Loucy (cell line): Measurements from ENCODE around the gene BARX1.

Experiments used
- H2AFZ ChIP-seq: fragments of 200-600 bp; sonication (generic); 2 replicates; pipeline ENCODE4 v1.6.0; 2016; ENCODE audit warnings: antibody characterized with exemption, mild to moderate bottlenecking, low read length, moderate library complexity
- H3F3A ChIP-seq: fragments of 200-600 bp; 2 replicates; pipeline ENCODE4 v1.6.0; 2016; ENCODE audit warnings: antibody characterized with exemption, low read depth, mild to moderate bottlenecking
- H3K27me3 ChIP-seq: fragments of 200-600 bp; sonication (generic); 2 replicates; pipeline ENCODE4 v1.6.1; 2014; ENCODE audit warnings: low read length, mild to moderate bottlenecking; ENCODE audit not compliant: insufficient read depth, poor library complexity, severe bottlenecking
- H3K36me3 ChIP-seq: fragments of 200-600 bp; sonication (generic); 2 replicates; pipeline ENCODE4 v1.6.1; 2016; ENCODE audit warnings: low read length; ENCODE audit not compliant: insufficient read depth
- H3K4me1 ChIP-seq: fragments of 200-600 bp; sonication (generic); 2 replicates; pipeline ENCODE4 v1.5.1; 2014; ENCODE audit warnings: low read length, mild to moderate bottlenecking; ENCODE audit not compliant: insufficient read depth, poor library complexity, severe bottlenecking
- H3K4me2 ChIP-seq: fragments of 200-600 bp; sonication (generic); 2 replicates; pipeline ENCODE4 v1.6.0; 2014; ENCODE audit warnings: antibody characterized with exemption, low read length, low read depth, mild to moderate bottlenecking; ENCODE audit not compliant: poor library complexity, severe bottlenecking
- H3K4me3 ChIP-seq: fragments of 200-600 bp; sonication (generic); 2 replicates; pipeline ENCODE4 v1.5.1; 2014; ENCODE audit warnings: low read length, mild to moderate bottlenecking, mixed read lengths; ENCODE audit not compliant: poor library complexity, severe bottlenecking
- H3K79me2 ChIP-seq: fragments of 200-600 bp; sonication (generic); 2 replicates; pipeline ENCODE4 v1.6.1; 2014; ENCODE audit warnings: low read length; ENCODE audit not compliant: insufficient read depth
- H3K9ac ChIP-seq: fragments of 200-600 bp; sonication (generic); 2 replicates; pipeline ENCODE4 v1.6.0; 2014; ENCODE audit warnings: mild to moderate bottlenecking, low read depth, low read length, moderate library complexity; ENCODE audit not compliant: poor library complexity, severe bottlenecking
- H3K9me2 ChIP-seq: fragments of 200-600 bp; sonication (generic); replicated peaks from 2 replicates; pipeline ENCODE4 v1.6.1; 2016; ENCODE audit warnings: low read depth, low read length, mixed read lengths
- H3K9me3 ChIP-seq: fragments of 200-600 bp; sonication (generic); 2 replicates; pipeline ENCODE4 v1.6.1; 2014; ENCODE audit warnings: mild to moderate bottlenecking, antibody characterized with exemption, low read length, low read depth; ENCODE audit not compliant: insufficient read depth
- H4K20me1 ChIP-seq: fragments of 200-600 bp; sonication (generic); 2 replicates; pipeline ENCODE4 v1.6.0; 2014; ENCODE audit warnings: antibody characterized with exemption, low read length, mild to moderate bottlenecking; ENCODE audit not compliant: insufficient read depth, poor library complexity, severe bottlenecking
- CTCF ChIP-seq: fragments of 200-600 bp; sonication (generic); conservative IDR thresholded peaks from 2 replicates; pipeline ENCODE4 v1.5.1; 2014; ENCODE audit warnings: mild to moderate bottlenecking, antibody characterized with exemption, low read length
- EZH2phosphoT487 ChIP-seq: fragments of 200-600 bp; IDR thresholded peaks from 2 replicates; pipeline ENCODE4 v1.6.1; 2018; ENCODE audit warnings: antibody characterized with exemption, mild to moderate bottlenecking, moderate library complexity, borderline replicate concordance

BARX1 gene

GRCh38 chr9:93949694-93950449 lies 5.3 kb downstream of the BARX1 start:
- H3K27me3 ChIP-seq = no peaks in the 10 kb centered on the region
- no peak overlapping the region for H3K9ac ChIP-seq
- TF ChIP-seq CTCF = no peak
- TF ChIP-seq EZH2phosphoT487 = no peak
- H2AFZ ChIP-seq = no peak overlapping the region
- no peak overlapping the region for H3K4me3 ChIP-seq
- no peak overlapping the region for H3K4me2 ChIP-seq
- no peaks in the 10 kb centered on the region for H3F3A ChIP-seq
- no peaks in the 10 kb centered on the region for H3K4me1 ChIP-seq
- no peaks in the 10 kb centered on the region for H3K9me3 ChIP-seq
- no peaks in the 10 kb centered on the region for H3K9me2 ChIP-seq
- H3K36me3 ChIP-seq = no peaks in the 10 kb centered on the region
- no peaks in the 10 kb centered on the region for H3K79me2 ChIP-seq
- no peaks in the 10 kb centered on the region for H4K20me1 ChIP-seq

GRCh38 chr9:93949073-93949693 lies 6.0 kb downstream of the BARX1 start:
- no peak overlapping the region for H2AFZ ChIP-seq

GRCh38 chr9:93948441-93949072 lies 6.6 kb downstream of the BARX1 start:
- no peaks in the 10 kb centered on the region for H3K9me3 ChIP-seq
- H3F3A ChIP-seq = no peaks in the 10 kb centered on the region
- TF ChIP-seq EZH2phosphoT487 (no peak), CTCF (no peak)
- H2AFZ ChIP-seq = no peak overlapping the region
- H3K36me3 ChIP-seq = no peaks in the 10 kb centered on the region
- no peaks in the 10 kb centered on the region for H4K20me1 ChIP-seq
- no peaks in the 10 kb centered on the region for H3K9me2 ChIP-seq
- H3K4me1 ChIP-seq = no peaks in the 10 kb centered on the region
- no peaks in the 10 kb centered on the region for H3K79me2 ChIP-seq
- no peak overlapping the region for H3K4me2 ChIP-seq
- H3K4me3 ChIP-seq = no peak overlapping the region
- H3K27me3 ChIP-seq = no peaks in the 10 kb centered on the region
- no peak overlapping the region for H3K9ac ChIP-seq

More at GRCh38 chr9:93949073-93949693, 6.0 kb downstream of the BARX1 start:
- Histone ChIP-seq H3K4me1 (no peaks in the 10 kb centered on the region), H3K9me2 (no peaks in the 10 kb centered on the region), H3K9ac (no peak overlapping the region), H3K4me2 (no peak overlapping the region), H3K9me3 (no peaks in the 10 kb centered on the region), H4K20me1 (no peaks in the 10 kb centered on the region), H3K79me2 (no peaks in the 10 kb centered on the region), H3K27me3 (no peaks in the 10 kb centered on the region), H3K4me3 (no peak overlapping the region), H3K36me3 (no peaks in the 10 kb centered on the region), H3F3A (no peaks in the 10 kb centered on the region)
- TF ChIP-seq EZH2phosphoT487 = no peak
- TF ChIP-seq CTCF = no peak
